Small intestine (tissue), 7 donors: ENCODE measurements around the gene TREML4. TPM values are rescaled to one million over a fixed set of nuclear protein-coding genes. Genes with fewer than 3 reads are reported as not detected.

ENCODE experiments used
- DNase-seq, 2 donors: peaks; one replicate each; pipeline versions ENCODE4 v3.0.0 to v3.0.0-alpha.2; 2013
- FAIRE-seq: peaks from 2 replicates; lab custom pipeline; 2012; peaks lifted over from hg19 to GRCh38; lab: Jason Lieb, UNC
- H3K27ac ChIP-seq, 3 donors: one replicate each; pipeline ENCODE4 v1.5.1; 2013; ENCODE audit warnings: low read length in 2 of 3, mild to moderate bottlenecking in 2 of 3, control low read depth in 1 of 3, inconsistent platforms in 1 of 3, low read depth in 1 of 3, moderate library complexity in 1 of 3
- H3K27me3 ChIP-seq, 3 donors: one replicate each; pipeline ENCODE4 v1.6.1; 2013; ENCODE audit warnings: low read length in 3 of 3, inconsistent platforms in 1 of 3; ENCODE audit not compliant: control insufficient read depth in 3 of 3, insufficient read depth in 3 of 3
- H3K36me3 ChIP-seq, 3 donors: one replicate each; pipeline ENCODE4 v1.6.1; 2013; ENCODE audit warnings: low read length in 3 of 3, inconsistent platforms in 1 of 3, low read depth in 1 of 3, mild to moderate bottlenecking in 1 of 3, moderate library complexity in 1 of 3; ENCODE audit not compliant: control insufficient read depth in 3 of 3, insufficient read depth in 2 of 3
- H3K4me1 ChIP-seq, 3 donors: one replicate each; pipeline ENCODE4 v1.6.1; 2013; ENCODE audit warnings: low read length in 2 of 3, inconsistent platforms in 1 of 3, low read depth in 1 of 3, mild to moderate bottlenecking in 1 of 3, moderate library complexity in 1 of 3; ENCODE audit not compliant: control insufficient read depth in 3 of 3, insufficient read depth in 2 of 3
- H3K4me3 ChIP-seq, 3 donors: one replicate each; pipeline ENCODE4 v1.5.1; 2013; ENCODE audit warnings: low read length in 3 of 3, control low read depth in 1 of 3, inconsistent platforms in 1 of 3, low read depth in 1 of 3, mild to moderate bottlenecking in 1 of 3, moderate library complexity in 1 of 3
- H3K9me3 ChIP-seq, 2 donors: one replicate each; pipeline ENCODE4 v1.6.1; 2013; ENCODE audit warnings: low read depth in 1 of 2, low read length in 1 of 2; ENCODE audit not compliant: control insufficient read depth in 2 of 2, insufficient read depth in 1 of 2
- WGBS, 3 donors: extraction: QIAGEN DNeasy Blood & Tissue Kit; methylation state at CpG; one replicate each; pipeline ENCODE4 v1.1.7; 2013; 5-methylcytosine and 5-hydroxymethylcytosine counted together
- polyA plus RNA-seq, 4 donors: library from polyadenylated mRNA; stranded (reverse) in 3 of 4; unstranded in 1 of 4; fragments of 200-250 nt in 3 of 4; fragments of 120-200 nt in 1 of 4; gene quantifications; one replicate each; pipeline versions ENCODE4 v1.2.1 to v1.2.3, GENCODE V29; 2013
- donor health status: healthy with polysubstance abuse.
- donor health status: control.
- donor health status: control.
- donor health status: Bipolar disorder and iron deficiency.
- donor health status: healthy.

The TREML4 gene
- polyA plus RNA-seq, 4 donors: not detected

- Histone ChIP-seq H3K27me3 (peaks cover 0 to 16% (median 3%) of the 10 kb centered on the region in 3 donors), H3K36me3 (no peaks in the 10 kb centered on the region), H3K27ac (no peak overlapping the region), H3K9me3 (no peaks in the 10 kb centered on the region), H3K4me3 (no peak overlapping the region), H3K4me1 (peaks cover 0 to 2% (median 0%) of the 10 kb centered on the region in 3 donors)
- DNase-seq (no peak), FAIRE-seq (no peak)
- 71 to 79% (median 77%) methylated on average over 4 of the region's 4 CpGs for WGBS, 3 donors
Observed at GRCh38 chr6:41275489-41275888, 47.3 kb downstream of the TREML4 start.

DNA sequence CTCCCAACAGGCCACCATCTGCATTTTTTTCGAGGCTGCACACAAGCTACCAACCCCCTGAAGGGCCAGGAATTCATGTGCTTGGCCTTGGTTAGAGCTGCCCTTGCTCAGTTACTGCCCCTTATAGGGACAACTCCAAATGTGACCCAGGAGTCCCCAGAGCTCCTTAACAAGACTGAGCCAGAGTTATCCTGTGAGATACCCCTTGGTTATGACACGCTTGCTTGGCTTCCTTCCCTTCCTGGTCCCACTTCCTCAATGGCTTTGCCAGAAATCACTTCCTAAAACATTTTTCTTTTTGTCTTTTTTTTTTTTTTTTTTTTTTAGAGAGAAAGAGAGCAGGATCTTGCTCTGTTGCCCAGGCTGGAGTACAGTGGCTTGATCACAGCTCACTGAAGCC is 49.5 kb downstream of the TREML4 start:
- DNase-seq (no peak), FAIRE-seq (no peak)
- no peak overlapping the region for H3K4me3 ChIP-seq
- WGBS, 3 donors: 74 to 89% (median 82%) methylated on average over 2 of the region's 2 CpGs
- H3K27ac ChIP-seq: no peak overlapping the region
- peaks cover 0 to 2% (median 0%) of the 10 kb centered on the region in 3 donors for H3K4me1 ChIP-seq
- no peaks in the 10 kb centered on the region for H3K9me3 ChIP-seq
- no peaks in the 10 kb centered on the region for H3K36me3 ChIP-seq
- H3K27me3 ChIP-seq: peaks cover 0 to 9% (median 3%) of the 10 kb centered on the region in 3 donors

DNA sequence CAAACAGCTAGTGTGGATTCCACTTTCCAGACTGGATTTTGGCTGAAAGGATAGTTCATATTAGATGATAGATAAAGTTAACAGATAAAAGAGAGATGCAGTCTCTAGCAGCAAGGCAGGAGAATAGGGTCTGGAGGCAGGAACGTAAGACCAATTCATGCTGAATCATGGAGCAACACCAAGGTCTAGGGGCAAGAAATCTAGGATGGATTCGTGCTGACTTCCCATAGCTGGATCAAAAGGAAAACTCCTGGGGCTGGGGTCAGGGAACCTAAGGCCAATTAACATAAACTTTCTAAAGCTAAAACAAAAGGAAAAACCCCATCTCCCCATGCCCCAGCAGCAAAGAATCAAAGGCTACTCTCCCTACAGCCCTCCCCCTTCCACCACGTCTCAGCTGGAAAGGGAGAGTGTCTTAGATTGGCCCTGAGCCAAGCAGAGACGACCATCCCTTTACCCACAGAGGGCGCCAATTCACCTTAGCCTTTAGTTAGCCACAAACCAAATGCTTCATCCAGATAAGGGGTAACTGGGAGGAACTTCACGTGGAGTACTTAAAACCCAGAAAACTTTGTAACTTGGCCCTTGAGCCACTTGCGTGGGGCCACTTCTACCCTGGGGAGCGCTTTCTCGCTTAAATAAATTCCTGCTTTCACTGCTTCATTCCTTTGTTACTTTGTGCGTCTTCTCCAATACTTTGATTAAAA is 50.7 kb downstream of the TREML4 start:
- Histone ChIP-seq H3K4me1 (peaks cover 0 to 2% (median 0%) of the 10 kb centered on the region in 3 donors), H3K9me3 (no peaks in the 10 kb centered on the region), H3K4me3 (no peak overlapping the region), H3K27me3 (peaks cover 0 to 9% (median 3%) of the 10 kb centered on the region in 3 donors), H3K36me3 (no peaks in the 10 kb centered on the region), H3K27ac (no peak overlapping the region)
- DNase-seq: peak; percentile 55 to 82
- 27 to 30% (median 28%) methylated on average over 10 of the region's 10 CpGs for WGBS, 3 donors
- no peak for FAIRE-seq

DNA sequence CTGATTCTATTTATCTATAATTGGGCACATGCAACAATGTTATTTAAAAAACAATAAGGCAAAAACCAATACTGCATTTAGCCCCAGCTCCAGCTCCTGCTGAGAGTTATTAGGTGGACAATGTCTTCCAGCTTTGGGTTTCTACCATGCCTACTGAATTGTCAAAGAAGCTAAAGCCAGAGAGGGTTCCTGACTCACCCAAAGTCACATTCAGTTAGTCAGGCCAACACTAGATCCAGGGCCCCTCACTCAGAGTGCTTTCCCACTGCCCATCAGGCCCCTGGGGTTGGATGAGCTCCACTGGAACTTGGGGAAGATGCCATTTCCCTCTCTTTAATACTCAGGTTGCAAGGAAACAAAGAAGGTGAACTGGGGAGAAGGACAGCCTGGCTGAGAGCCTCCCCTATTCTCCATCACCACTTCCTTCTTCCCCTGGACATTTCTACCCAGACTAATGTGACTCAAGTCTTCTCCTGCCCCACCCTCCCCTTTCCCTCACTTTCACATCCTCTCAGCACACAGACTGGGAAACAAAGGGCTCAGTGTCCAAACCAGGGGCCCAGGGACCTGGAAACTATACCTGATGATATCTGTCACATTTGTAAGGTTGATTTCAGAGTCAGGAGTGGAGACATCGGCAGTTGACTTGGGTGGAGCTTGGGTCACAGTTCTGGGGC is 52.4 kb downstream of the TREML4 start:
- DNase-seq (no peak), FAIRE-seq (no peak)
- Histone ChIP-seq H3K4me1 (peaks cover 0 to 2% (median 0%) of the 10 kb centered on the region in 3 donors), H3K9me3 (no peaks in the 10 kb centered on the region), H3K27me3 (peaks cover 0 to 11% (median 3%) of the 10 kb centered on the region in 3 donors), H3K27ac (no peak overlapping the region), H3K36me3 (no peaks in the 10 kb centered on the region), H3K4me3 (no peak overlapping the region)
- 39 to 68% (median 46%) methylated on average over 1 of the region's 1 CpG for WGBS, 3 donors

DNA sequence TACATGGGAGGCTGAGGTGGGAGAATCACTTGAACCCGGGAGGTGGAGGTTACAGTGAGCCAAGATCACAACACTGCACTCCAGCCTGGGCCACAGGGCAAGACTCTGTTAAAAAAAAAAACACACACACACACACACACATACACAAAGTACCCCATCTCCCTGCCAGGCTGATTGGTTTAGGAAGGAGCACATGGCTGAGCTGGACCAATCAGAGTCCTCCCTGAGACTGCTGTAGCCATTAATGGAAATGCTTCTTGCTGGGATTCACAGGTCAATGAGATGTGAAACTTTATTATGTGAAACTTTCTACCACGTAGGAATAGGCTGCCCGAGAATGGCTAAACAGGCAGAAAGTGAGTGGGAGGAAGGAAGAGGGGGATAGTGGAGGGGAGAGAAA is 55.5 kb downstream of the TREML4 start:
- DNase-seq (no peak), FAIRE-seq (no peak)
- peaks cover 0 to 3% (median 0%) of the 10 kb centered on the region in 3 donors for H3K27me3 ChIP-seq
- H3K4me1 ChIP-seq: peaks cover 0 to 2% (median 0%) of the 10 kb centered on the region in 3 donors
- no peaks in the 10 kb centered on the region for H3K9me3 ChIP-seq
- WGBS, 3 donors: 76 to 79% (median 78%) methylated on average over 3 of the region's 3 CpGs
- no peak overlapping the region for H3K4me3 ChIP-seq
- H3K27ac ChIP-seq: no peak overlapping the region
- H3K36me3 ChIP-seq: no peaks in the 10 kb centered on the region

GRCh38 chr6:41284726-41285125 is 56.6 kb downstream of the TREML4 start:
- no peak for DNase-seq
- Histone ChIP-seq H3K4me1 (no peaks in the 10 kb centered on the region), H3K27me3 (peaks cover 0 to 3% (median 0%) of the 10 kb centered on the region in 3 donors), H3K27ac (no peak overlapping the region), H3K4me3 (no peak overlapping the region), H3K9me3 (no peaks in the 10 kb centered on the region), H3K36me3 (no peaks in the 10 kb centered on the region)
- no peak for FAIRE-seq
- 58 to 71% (median 66%) methylated on average over 1 of the region's 1 CpG for WGBS, 3 donors

DNA sequence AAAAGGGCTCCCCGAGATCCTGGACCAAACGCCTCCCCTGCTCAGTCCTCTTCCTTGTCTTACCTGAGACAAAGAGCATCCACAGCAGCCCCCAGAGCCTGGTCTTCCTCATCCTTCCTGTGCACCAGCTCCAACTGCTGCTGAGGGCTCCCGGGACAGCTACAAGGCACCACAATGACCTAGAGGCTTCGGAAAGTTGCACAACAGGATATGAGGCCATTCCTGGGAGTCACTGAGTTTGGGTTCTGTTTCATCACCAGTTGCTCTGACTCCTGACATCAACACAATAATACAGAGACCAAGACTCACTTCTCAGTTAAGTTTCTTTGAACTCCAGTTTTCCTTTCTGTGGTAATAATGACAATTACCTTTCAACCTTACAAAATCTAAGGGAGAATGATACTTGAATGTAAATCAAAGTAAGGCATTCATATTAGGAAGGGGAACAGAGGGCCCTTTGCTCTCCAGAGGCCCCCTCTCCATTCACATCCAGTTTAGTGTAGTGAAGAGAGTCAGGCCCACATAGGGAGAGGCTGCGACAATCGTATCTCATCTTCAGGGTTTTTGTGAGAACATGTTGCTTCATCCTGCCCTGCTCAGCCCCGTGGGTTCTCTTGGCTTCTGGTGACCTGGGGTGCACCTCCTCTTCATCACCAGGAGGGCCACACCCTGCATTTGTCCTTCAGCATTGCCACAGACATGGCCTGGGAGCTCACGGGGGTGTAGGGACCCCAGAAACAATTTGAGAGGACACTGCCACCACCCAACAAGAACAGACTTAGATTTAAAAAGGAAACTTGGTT is 58.6 kb downstream of the TREML4 start, which contains the start of gene TREM1:
TSS of gene TREM1 (minus strand) at position 139 of the 803 bp plus-strand sequence. CDS start at position 112, 27 bp downstream.
- Histone ChIP-seq H3K4me1 (no peaks in the 10 kb centered on the region), H3K4me3 (no peak within 1 kb of the TSS), H3K27ac (peak within 1 kb of the TSS in 1 of 3 donors; percentile 33), H3K27me3 (peaks cover 0 to 3% (median 0%) of the 10 kb centered on the region in 3 donors), H3K36me3 (no peaks in the 10 kb centered on the region), H3K9me3 (no peaks in the 10 kb centered on the region)
- FAIRE-seq: no peak
- DNase-seq: peak; percentile 5 to 11
- WGBS, 3 donors: 73 to 77% (median 75%) methylated on average over 8 of the region's 8 CpGs
